Caki2 (cell line): Measurements from ENCODE around the gene SLC35A3. TPM values are rescaled to one million over a fixed set of nuclear protein-coding genes. Genes with fewer than 3 reads are reported as not detected.
"Not testable (repeated sequence)": the region's sequence is repeated elsewhere in the genome, so short reads cannot be mapped to it uniquely, and the experiment has no call there.

ENCODE experiments used
- DNase-seq: peaks from one replicate; pipeline ENCODE4 v3.0.0-alpha.2; 2015; ENCODE audit warnings: low read depth
- in situ Hi-C: cut with HindIII; loops from 2 replicates; pipeline ENCODE4 v1.10.0; 2016; ENCODE audit warnings: low sequenced_read_pairs, low pct_unique_long_range_greater_than_20kb, mixed read lengths
- total RNA-seq: library from RNA; depleted of rRNA; stranded (reverse); fragments of >200 nt; shearing (Covaris generic); gene quantifications from 2 replicates; pipeline ENCODE4 v1.2.3, GENCODE V29; 2014; ENCODE audit warnings: low replicate concordance; rRNA removed

The SLC35A3 gene
- 12.4 and 13.4 TPM in 2 replicates for total RNA-seq

DNA sequence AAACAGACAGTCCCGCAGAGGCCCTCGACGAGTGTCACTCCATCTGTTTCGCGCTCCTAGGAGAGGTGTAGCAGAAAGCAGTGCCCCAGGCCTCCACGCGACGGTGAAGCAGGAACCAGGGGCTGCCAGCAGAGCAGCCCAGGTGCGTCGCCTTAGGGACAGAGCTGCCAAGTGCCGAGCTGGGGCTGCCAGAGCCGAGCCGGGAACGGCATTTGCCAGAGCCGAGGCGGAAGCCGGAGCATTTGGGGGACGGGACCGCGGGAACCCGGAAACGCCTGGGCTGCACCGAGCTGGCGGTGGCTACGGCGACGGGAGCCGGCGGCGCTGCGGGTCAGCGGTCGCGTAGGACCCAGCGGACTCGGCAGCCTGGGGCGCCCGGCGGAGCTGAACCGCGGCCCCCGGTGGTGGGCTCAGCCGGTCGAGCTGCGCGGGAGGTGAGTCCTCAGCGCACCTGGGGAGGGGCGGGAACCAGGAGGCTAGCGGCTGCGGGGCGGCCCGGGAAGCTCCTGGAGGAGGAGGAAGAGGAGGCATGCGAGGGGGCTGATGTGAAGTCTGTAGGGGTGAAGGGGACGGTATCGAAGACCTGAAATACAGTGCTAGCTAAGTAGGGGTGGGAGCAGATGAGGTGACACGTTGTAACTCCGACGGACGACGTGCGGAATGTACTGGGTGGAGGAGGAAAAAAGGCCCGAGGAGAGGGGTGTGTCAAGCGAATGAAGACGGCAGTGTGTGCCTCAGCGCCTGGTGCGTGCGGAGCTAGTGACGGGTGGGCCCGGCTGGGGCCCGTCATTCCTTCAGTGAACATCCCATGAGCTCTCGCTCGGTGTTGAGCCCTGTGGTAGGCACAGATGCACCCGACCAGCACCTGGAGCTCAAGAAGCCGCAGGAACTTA lies at the start of gene SLC35A3:
SLC35A3 (plus strand) TSS at position 268 of the 893 bp plus-strand sequence. CDS start 23,559 bp downstream, outside the sequence.
- in situ Hi-C loops = no loop called here
- DNase-seq = peak; percentile 73

- in situ Hi-C loops = no loop called here
- DNase-seq = no peak
Observed at GRCh38 chr1:99934801-99935200, 35.0 kb upstream of the SLC35A3 start.

DNA sequence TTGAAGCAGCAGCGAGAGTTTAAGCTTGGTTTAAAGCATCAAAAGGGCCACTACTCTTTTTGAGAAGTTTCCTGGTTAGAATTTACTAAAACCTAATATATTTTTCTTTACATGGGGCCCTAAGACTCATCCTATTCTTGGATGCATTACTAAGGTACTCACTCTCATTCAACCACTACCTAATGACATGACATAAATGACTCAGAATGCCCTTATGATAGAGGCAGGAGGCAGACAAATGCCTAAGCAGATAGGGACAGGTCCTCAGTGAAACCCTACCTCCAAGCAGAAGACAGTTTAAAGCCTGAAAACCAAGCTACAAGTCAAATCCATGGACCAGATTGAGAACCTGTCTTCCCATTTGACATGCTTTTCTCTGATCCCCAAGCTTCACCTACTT lies 34.3 kb upstream of the SLC35A3 start:
- DNase-seq = no peak
- in situ Hi-C loops = no loop called here

- in situ Hi-C loops = no loop called here
- DNase-seq = no peak
Observed at GRCh38 chr1:99936071-99936470, 33.7 kb upstream of the SLC35A3 start.

DNA sequence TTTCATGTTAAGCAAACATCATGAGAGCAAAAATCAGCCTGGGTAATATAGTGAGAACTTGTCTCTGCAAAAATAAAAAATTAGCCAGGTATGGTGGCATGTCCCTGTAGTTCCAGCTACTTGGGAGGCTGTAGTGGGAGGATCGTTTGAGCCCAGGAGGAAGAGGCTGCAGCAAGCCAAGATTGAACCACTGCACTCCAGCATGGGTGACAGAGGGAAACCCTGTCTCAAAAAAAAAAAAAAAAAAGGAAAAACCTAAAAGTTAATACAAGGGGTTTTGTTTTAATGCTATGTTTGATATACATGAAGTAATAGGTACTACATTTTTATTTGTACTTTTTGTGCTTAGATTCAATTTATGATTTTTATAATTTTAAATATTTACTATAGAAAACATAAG lies 27.1 kb upstream of the SLC35A3 start:
- DNase-seq = no peak
- in situ Hi-C loops = no loop called here

DNA sequence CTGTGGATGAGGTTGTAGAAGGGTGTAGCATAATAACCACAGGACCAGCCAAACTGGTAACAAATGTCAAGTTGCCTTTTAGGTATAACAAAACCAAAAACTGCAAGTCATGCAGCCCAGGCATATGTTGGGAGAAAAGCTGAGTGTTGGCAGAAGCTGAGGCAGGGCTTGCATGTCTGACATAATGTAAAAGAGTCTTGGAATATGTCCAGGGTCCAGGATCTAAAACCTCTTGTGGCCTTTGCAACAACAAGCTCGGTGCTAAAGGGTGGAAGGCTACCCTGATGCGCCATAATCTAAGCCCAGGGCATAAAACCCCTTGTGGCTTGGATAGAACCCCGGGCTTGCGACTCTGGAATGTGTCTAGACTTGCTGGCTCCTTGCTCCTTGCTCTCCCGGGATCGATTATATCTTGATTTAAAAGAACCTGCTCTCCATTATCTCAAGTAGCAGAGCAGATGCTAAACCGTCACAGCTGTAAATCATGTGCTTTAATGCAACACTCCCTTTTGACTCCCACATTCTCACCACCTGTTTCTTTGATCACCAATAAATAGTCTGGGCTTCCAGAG lies 26.5 kb upstream of the SLC35A3 start:
- peak; percentile 8 for DNase-seq
- in situ Hi-C loops = no loop called here

DNA sequence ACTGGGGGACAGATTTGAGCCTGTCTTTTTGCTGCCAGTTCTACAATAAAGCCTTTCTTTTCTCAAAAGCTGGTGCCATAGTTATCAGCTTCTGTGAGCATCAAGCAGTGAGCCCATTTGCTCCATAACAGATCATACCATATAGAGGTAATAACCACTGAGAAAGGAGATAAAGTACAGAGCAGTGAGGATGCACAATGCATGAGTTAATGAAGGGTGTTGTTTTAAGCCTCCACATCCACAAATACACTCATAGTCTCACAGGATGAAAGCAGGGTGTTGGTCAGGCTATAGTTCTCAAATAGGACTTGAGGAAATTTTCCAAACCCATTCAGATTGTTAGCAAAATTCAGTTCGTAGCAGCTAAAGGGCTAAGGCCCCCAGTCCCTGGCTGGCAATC lies 25.6 kb upstream of the SLC35A3 start:
- DNase-seq = no peak
- in situ Hi-C loops = no loop called here

- in situ Hi-C loops = no loop called here
- DNase-seq = no peak
Observed at GRCh38 chr1:99945174-99945573, 24.6 kb upstream of the SLC35A3 start.

DNA sequence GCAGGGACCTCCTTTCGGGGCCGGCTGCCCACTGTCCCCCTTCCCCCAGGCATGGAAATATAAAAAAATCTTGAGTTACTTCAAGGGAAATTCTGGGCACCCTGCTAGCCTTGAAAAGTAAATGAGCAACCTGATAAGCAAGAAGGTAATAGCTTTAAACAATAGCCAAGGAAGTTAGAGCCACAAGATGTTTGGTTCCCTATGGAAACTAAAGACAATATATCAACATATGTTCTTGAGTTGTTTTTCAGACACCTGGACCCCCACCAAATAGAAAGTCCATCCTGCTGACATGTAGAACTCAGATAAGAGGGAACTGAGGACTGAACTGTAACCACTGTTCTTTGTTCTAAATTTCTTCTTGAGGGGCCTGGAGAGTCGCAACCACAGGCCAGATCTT lies 19.3 kb upstream of the SLC35A3 start:
- DNase-seq = no peak
- in situ Hi-C loops = no loop called here

- in situ Hi-C loops = no loop called here
- DNase-seq = no peak
Observed at GRCh38 chr1:99952522-99952921, 17.3 kb upstream of the SLC35A3 start.

- DNase-seq = no peak
- in situ Hi-C loops = no loop called here
Observed at GRCh38 chr1:99955375-99955774, 14.4 kb upstream of the SLC35A3 start.

DNA sequence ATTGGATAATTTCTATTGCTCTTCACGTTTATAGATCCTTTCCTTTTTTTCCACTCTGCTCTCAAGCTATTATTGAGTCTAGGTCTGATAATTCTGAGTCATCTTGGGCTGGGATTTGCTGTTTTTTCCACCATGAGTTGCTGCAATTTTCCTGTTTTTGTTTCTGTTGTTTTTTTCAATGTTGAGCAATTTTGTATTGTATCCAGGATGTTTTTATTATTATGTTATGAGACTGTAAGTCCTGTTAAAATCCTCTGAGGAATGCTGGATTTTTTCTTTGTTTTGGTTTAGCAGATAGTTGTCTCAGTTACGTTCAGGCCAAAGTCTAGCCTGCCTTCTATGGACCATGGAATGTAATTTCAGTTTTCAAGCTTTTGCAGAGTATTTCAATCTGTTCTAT lies 13.0 kb upstream of the SLC35A3 start:
- in situ Hi-C loops = no loop called here
- peak; percentile 0 for DNase-seq

DNA sequence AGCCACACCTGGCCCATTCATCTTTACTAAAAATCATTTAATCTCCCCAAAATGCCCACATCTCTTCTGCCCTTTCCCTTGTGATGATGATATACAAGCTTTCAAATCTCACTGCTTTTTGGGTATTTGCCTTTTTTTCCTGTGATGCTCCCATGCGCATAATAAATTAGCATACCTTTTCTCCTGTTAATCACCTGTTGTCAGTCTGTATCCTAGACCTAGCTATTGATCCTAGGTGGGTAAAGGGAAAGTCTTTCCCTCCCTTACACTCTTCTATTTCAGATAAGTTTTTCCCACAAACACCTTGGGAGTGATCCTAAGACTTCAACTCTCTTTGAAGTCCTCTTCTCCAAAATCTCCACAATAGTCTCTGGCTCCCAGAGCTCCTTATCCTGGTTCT lies 12.0 kb upstream of the SLC35A3 start:
- DNase-seq = no peak
- in situ Hi-C loops = no loop called here

GRCh38 chr1:99959189-99959705 lies 10.5 kb upstream of the SLC35A3 start:
- in situ Hi-C loops, DNase-seq: not testable (repeated sequence)

- DNase-seq, in situ Hi-C loops: not testable (repeated sequence)
Observed at GRCh38 chr1:99960260-99960659, 9.5 kb upstream of the SLC35A3 start.

GRCh38 chr1:99963041-99963795 lies 6.6 kb upstream of the SLC35A3 start:
- in situ Hi-C loops = no loop called here
- DNase-seq = no peak

DNA sequence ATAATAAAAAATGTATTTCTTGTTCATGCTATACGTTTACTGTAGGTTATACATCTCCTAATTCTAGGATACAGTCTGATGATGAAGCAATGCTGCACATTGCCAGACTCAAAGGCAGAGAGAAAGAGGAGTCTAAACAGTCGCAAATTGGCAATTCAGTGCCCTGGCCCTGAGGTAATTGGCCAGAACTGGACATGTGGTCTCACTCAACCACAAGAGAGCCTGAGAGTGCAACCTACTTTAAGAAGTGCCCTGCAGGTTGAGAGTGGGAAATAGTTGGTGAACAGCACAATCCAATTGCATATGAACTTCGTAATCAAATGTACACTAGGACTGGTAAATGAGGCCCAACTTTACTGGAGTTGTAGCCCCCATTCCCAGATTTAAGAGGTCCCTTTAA lies 5.0 kb upstream of the SLC35A3 start:
- in situ Hi-C loops = no loop called here
- DNase-seq = no peak

- in situ Hi-C loops = no loop called here
- DNase-seq = no peak
Observed at GRCh38 chr1:99965646-99966375, 4.0 kb upstream of the SLC35A3 start.
